NCI-H2107 treated with DMSO at 0.1 percent for 48 hours (cell line): ENCODE results near the gene CD276.
"Not testable (repeated sequence)": the region's sequence is repeated elsewhere in the genome, so short reads cannot be mapped to it uniquely, and the experiment has no call there.

Experiments used
- DNase-seq: peaks from one replicate; lab custom pipeline; 2025; ENCODE audit not compliant: unreplicated experiment; lab: John Stamatoyannopoulos, UW

Gene CD276

GRCh38 chr15:73683777-73684580 lies at the start of gene CD276:
Gene CD276 (plus strand): TSS chr15:73684383. CDS start chr15:73699640, 15,257 bp downstream.
- DNase-seq = no peak

GRCh38 chr15:73637527-73637926 lies 46.7 kb upstream of the CD276 start:
- DNase-seq = no peak

- not testable (repeated sequence) for DNase-seq
These were observed 44.7 kb upstream of the CD276 start for GRCh38 chr15:73639464-73639863.

- no peak for DNase-seq
These were observed 36.7 kb upstream of the CD276 start for GRCh38 chr15:73647259-73648013.

- no peak for DNase-seq
These were observed 36.2 kb upstream of the CD276 start for GRCh38 chr15:73648014-73648295.

GRCh38 chr15:73650416-73651126 lies 33.6 kb upstream of the CD276 start:
- DNase-seq = no peak

GRCh38 chr15:73654659-73655058 lies 29.5 kb upstream of the CD276 start:
- DNase-seq = no peak

- DNase-seq = no peak
These were observed 28.5 kb upstream of the CD276 start for GRCh38 chr15:73655724-73656123.

- DNase-seq = no peak
These were observed 25.5 kb upstream of the CD276 start for GRCh38 chr15:73658645-73659044.

GRCh38 chr15:73660455-73660854 lies 23.7 kb upstream of the CD276 start:
- no peak for DNase-seq

- no peak for DNase-seq
These were observed 9.6 kb upstream of the CD276 start for GRCh38 chr15:73674587-73674986.

- peak; percentile 15 for DNase-seq
These were observed 7.0 kb upstream of the CD276 start for GRCh38 chr15:73677146-73677607.

- DNase-seq = no peak
These were observed 6.5 kb upstream of the CD276 start for GRCh38 chr15:73677733-73678132.

GRCh38 chr15:73678498-73678897 lies 5.7 kb upstream of the CD276 start:
- DNase-seq = no peak

GRCh38 chr15:73679180-73679579 lies 5.0 kb upstream of the CD276 start:
- no peak for DNase-seq

- DNase-seq = no peak
These were observed 4.2 kb upstream of the CD276 start for GRCh38 chr15:73679964-73680363.

GRCh38 chr15:73680549-73680948 lies 3.6 kb upstream of the CD276 start:
- DNase-seq = no peak

GRCh38 chr15:73681063-73681462 lies 3.1 kb upstream of the CD276 start:
- DNase-seq = no peak

- DNase-seq = no peak
These were observed 2.2 kb upstream of the CD276 start for GRCh38 chr15:73681856-73682599.

- no peak for DNase-seq
These were observed 1.5 kb upstream of the CD276 start for GRCh38 chr15:73682600-73683090.

- DNase-seq = no peak
These were observed 866 bp upstream of the CD276 start for GRCh38 chr15:73683257-73683776.
